Liver (tissue), 9 donors: ENCODE data around the gene C1QTNF4. TPM values are rescaled to one million over a fixed set of nuclear protein-coding genes. Genes with fewer than 3 reads are reported as not detected.

ENCODE experiments used
- DNase-seq: peaks from one replicate; pipeline ENCODE4 v3.0.0-alpha.2; 2017; ENCODE audit warnings: low spot score
- H3K27ac ChIP-seq, 2 donors: one replicate each; pipeline ENCODE4 v1.7.0; 2013; ENCODE audit warnings: inconsistent platforms in 2 of 2, low read length in 2 of 2, control low read depth in 1 of 2, low read depth in 1 of 2, mild to moderate bottlenecking in 1 of 2
- H3K27me3 ChIP-seq, 4 donors: one replicate each; pipeline versions ENCODE4 v1.6.1 to v1.7.0; 2013; ENCODE audit warnings: low read length in 3 of 4, inconsistent platforms in 1 of 4, mild to moderate bottlenecking in 1 of 4, moderate library complexity in 1 of 4; ENCODE audit not compliant: control insufficient read depth in 4 of 4, insufficient read depth in 4 of 4
- H3K36me3 ChIP-seq, 4 donors: one replicate each; pipeline versions ENCODE4 v1.6.1 to v1.7.0; 2013; ENCODE audit warnings: low read length in 3 of 4, mild to moderate bottlenecking in 3 of 4, low read depth in 1 of 4, moderate library complexity in 1 of 4; ENCODE audit not compliant: control insufficient read depth in 4 of 4, insufficient read depth in 3 of 4
- H3K4me1 ChIP-seq, 4 donors: one replicate each; pipeline versions ENCODE4 v1.6.1 to v1.7.0; 2013; ENCODE audit warnings: low read length in 3 of 4, mild to moderate bottlenecking in 3 of 4, moderate library complexity in 1 of 4; ENCODE audit not compliant: control insufficient read depth in 4 of 4, insufficient read depth in 4 of 4
- H3K4me3 ChIP-seq, 3 donors: one replicate each; pipeline versions ENCODE4 v1.6.1 to v1.7.0; 2013; ENCODE audit warnings: low read length in 3 of 3, control low read depth in 1 of 3, low read depth in 1 of 3, mild to moderate bottlenecking in 1 of 3
- H3K9ac ChIP-seq, 2 donors: one replicate each; pipeline ENCODE4 v1.7.0; 2013; ENCODE audit warnings: low read length in 2 of 2, mild to moderate bottlenecking in 2 of 2, moderate library complexity in 2 of 2, control low read depth in 1 of 2, low read depth in 1 of 2
- H3K9me3 ChIP-seq, 4 donors: one replicate each; pipeline versions ENCODE4 v1.6.1 to v1.7.0; 2013; ENCODE audit warnings: low read length in 3 of 4; ENCODE audit not compliant: control insufficient read depth in 4 of 4
- FOXA2 ChIP-seq: IDR thresholded peaks from 2 replicates; pipeline ENCODE4 v1.6.1; 2016; ENCODE audit warnings: antibody characterized with exemption
- GABPA ChIP-seq, 2 donors: IDR thresholded peaks in 1 of 2; conservative IDR thresholded peaks in 1 of 2; 2 replicates each; pipeline ENCODE4 v1.6.1; 2016; ENCODE audit warnings: antibody characterized with exemption in 2 of 2, mild to moderate bottlenecking in 1 of 2, moderate library complexity in 1 of 2
- HNF4A ChIP-seq, 2 donors: conservative IDR thresholded peaks; 2 replicates each; pipeline ENCODE4 v1.6.1; 2016; ENCODE audit warnings: antibody characterized with exemption in 2 of 2, mild to moderate bottlenecking in 2 of 2
- HNF4G ChIP-seq: IDR thresholded peaks from 2 replicates; pipeline ENCODE4 v1.6.1; 2016; ENCODE audit warnings: antibody characterized with exemption
- NR2F2 ChIP-seq: IDR thresholded peaks from 2 replicates; pipeline ENCODE4 v1.6.1; 2016; ENCODE audit warnings: antibody characterized with exemption
- TAF1 ChIP-seq: conservative IDR thresholded peaks from 2 replicates; pipeline ENCODE4 v1.6.1; 2016; ENCODE audit warnings: antibody characterized with exemption, mild to moderate bottlenecking
- YY1 ChIP-seq: IDR thresholded peaks from 2 replicates; pipeline ENCODE4 v1.6.1; 2016; ENCODE audit warnings: antibody characterized with exemption, mild to moderate bottlenecking
- WGBS: extraction: QIAGEN DNeasy Blood & Tissue Kit; methylation state at CpG from one replicate; pipeline ENCODE4 v1.1.7; 2013; 5-methylcytosine and 5-hydroxymethylcytosine counted together
- polyA plus RNA-seq, 2 donors: library from polyadenylated mRNA; stranded (reverse) in 1 of 2; unstranded in 1 of 2; fragments of 200-250 nt in 1 of 2; fragments of >200 nt in 1 of 2; fragmentation: Nextera tagmentation in 1 of 2; extraction: Ambion mirVana in 1 of 2; gene quantifications; one replicate each; pipeline versions ENCODE4 v1.2.1 to v1.2.3, GENCODE V29; 2013 to 2015
- total RNA-seq, 2 donors: library from RNA; depleted of rRNA; stranded (reverse); fragments of >200 nt; gene quantifications; one replicate each; pipeline ENCODE4 v1.2.3, GENCODE V29; 2014
- TF ChIP-seq, protein P1 (sequence below): IDR thresholded peaks from 2 replicates; pipeline ENCODE4 v1.6.1; 2016; ENCODE audit warnings: antibody characterized with exemption
- TF ChIP-seq, protein P2 (sequence below): IDR thresholded peaks from 2 replicates; pipeline ENCODE4 v1.6.1; 2016; ENCODE audit warnings: antibody characterized with exemption, mild to moderate bottlenecking
- TF ChIP-seq, protein P3 (sequence below): fragments of 150-350 bp; IDR thresholded peaks from 2 replicates; pipeline ENCODE4 v1.5.1; 2017; ENCODE audit warnings: improper control_type of control experiment, low read depth, low read length; ENCODE audit not compliant: missing input control
- TF ChIP-seq, protein P4 (sequence below): IDR thresholded peaks from 2 replicates; pipeline ENCODE4 v1.6.1; 2016; ENCODE audit warnings: antibody characterized with exemption
- donor health status: healthy.
- donor health status: healthy.
- donor health status: healthy.
- donor health status: healthy.
- donor health status: healthy.

C1QTNF4 gene
- total and polyA plus RNA-seq, 4 donors, result 0.08 to 1.8 (median 0.32) TPM

DNA sequence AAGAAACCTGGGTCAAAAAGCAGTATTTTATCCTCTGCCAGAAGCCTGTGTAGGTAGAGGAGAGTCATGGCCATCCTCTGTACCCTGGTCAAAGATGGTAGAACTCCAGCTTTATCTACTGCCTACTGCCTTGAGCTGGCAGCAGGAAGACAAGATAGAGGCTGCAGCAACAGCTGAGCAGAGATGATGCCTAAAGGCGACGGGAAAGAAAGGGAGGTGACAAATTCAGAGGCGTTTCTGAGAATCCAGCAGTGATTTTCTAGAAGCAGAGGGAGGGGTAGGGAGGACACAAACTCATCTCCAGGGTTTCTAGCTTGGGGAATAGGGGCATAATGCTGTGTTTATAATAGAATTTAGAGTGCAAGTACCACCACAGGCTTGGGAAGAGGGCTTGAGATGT is 15.5 kb upstream of the C1QTNF4 start:
- 84% methylated on average over 3 of the region's 3 CpGs for WGBS
- no peak for DNase-seq
- no peak overlapping the region for H3K27ac ChIP-seq
- H3K27me3 ChIP-seq, result no peaks in the 10 kb centered on the region
- TF ChIP-seq, protein P1, sequence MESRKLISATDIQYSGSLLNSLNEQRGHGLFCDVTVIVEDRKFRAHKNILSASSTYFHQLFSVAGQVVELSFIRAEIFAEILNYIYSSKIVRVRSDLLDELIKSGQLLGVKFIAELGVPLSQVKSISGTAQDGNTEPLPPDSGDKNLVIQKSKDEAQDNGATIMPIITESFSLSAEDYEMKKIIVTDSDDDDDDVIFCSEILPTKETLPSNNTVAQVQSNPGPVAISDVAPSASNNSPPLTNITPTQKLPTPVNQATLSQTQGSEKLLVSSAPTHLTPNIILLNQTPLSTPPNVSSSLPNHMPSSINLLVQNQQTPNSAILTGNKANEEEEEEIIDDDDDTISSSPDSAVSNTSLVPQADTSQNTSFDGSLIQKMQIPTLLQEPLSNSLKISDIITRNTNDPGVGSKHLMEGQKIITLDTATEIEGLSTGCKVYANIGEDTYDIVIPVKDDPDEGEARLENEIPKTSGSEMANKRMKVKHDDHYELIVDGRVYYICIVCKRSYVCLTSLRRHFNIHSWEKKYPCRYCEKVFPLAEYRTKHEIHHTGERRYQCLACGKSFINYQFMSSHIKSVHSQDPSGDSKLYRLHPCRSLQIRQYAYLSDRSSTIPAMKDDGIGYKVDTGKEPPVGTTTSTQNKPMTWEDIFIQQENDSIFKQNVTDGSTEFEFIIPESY, result no peak
- TF ChIP-seq HNF4G (no peak), GABPA (IDR thresholded peaks at IDR 0.05 in 1 of 2, conservative IDR thresholded peaks at IDR 0.05 in 1 of 2) (no peak), FOXA2 (no peak), TAF1 (no peak)
- no peak overlapping the region for H3K9ac ChIP-seq
- no peaks in the 10 kb centered on the region for H3K9me3 ChIP-seq
- no peaks in the 10 kb centered on the region for H3K4me1 ChIP-seq
- no peak overlapping the region for H3K4me3 ChIP-seq
- peaks cover 0 to 12% (median 6%) of the 10 kb centered on the region in 4 donors for H3K36me3 ChIP-seq

DNA sequence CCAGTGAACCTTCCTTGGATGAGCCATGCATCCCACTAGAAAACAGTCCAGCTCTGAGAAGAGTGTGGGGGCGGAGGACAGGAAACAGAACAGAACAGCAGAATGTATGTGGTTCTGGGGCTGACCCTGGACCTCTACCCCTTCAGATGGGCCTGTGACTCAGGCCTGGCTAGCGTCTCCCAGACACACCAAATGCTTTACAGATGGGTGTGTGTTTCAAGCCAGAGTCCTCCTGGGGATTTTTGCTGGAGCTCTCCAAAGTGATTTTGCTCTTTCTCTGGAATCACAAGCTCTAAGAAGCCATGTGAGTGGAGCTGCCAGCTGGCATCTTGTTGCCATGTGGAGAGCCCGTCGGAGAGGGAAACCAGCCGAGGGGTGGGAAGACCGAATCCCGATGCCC is 13.2 kb upstream of the C1QTNF4 start:
- Histone ChIP-seq H3K4me1 (no peaks in the 10 kb centered on the region), H3K36me3 (peaks cover 0 to 12% (median 6%) of the 10 kb centered on the region in 4 donors), H3K9me3 (no peaks in the 10 kb centered on the region), H3K4me3 (no peak overlapping the region), H3K27me3 (no peaks in the 10 kb centered on the region), H3K9ac (no peak overlapping the region), H3K27ac (no peak overlapping the region)
- WGBS, result 91% methylated on average over 7 of the region's 7 CpGs
- TF ChIP-seq YY1, result no peak
- TF ChIP-seq NR2F2, result peak; percentile 39
- no peak for DNase-seq

DNA sequence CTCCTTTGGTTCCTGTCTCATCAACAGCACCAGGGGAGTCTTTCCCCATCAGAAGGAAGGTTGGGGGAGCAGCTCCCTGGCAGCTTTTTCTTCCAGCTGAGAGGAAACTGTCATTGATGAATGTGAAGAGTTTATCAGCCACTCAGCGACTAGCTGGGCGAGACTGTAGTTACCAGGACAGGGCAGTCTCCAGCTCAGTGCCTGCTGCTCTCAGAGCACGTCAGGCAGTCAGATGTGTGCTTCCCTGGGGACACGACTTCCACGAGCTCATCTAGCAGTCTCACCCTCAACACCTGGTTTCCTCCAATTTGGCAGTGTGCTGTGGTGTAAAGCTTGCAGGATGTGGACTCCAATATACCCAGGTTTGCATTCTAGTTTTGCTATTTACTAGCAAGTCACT is 12.5 kb upstream of the C1QTNF4 start:
- Histone ChIP-seq H3K4me3 (no peak overlapping the region), H3K27ac (no peak overlapping the region), H3K9me3 (no peaks in the 10 kb centered on the region), H3K36me3 (peaks cover 0 to 12% (median 6%) of the 10 kb centered on the region in 4 donors), H3K27me3 (no peaks in the 10 kb centered on the region), H3K9ac (no peak overlapping the region), H3K4me1 (no peaks in the 10 kb centered on the region)
- TF ChIP-seq, protein P2, sequence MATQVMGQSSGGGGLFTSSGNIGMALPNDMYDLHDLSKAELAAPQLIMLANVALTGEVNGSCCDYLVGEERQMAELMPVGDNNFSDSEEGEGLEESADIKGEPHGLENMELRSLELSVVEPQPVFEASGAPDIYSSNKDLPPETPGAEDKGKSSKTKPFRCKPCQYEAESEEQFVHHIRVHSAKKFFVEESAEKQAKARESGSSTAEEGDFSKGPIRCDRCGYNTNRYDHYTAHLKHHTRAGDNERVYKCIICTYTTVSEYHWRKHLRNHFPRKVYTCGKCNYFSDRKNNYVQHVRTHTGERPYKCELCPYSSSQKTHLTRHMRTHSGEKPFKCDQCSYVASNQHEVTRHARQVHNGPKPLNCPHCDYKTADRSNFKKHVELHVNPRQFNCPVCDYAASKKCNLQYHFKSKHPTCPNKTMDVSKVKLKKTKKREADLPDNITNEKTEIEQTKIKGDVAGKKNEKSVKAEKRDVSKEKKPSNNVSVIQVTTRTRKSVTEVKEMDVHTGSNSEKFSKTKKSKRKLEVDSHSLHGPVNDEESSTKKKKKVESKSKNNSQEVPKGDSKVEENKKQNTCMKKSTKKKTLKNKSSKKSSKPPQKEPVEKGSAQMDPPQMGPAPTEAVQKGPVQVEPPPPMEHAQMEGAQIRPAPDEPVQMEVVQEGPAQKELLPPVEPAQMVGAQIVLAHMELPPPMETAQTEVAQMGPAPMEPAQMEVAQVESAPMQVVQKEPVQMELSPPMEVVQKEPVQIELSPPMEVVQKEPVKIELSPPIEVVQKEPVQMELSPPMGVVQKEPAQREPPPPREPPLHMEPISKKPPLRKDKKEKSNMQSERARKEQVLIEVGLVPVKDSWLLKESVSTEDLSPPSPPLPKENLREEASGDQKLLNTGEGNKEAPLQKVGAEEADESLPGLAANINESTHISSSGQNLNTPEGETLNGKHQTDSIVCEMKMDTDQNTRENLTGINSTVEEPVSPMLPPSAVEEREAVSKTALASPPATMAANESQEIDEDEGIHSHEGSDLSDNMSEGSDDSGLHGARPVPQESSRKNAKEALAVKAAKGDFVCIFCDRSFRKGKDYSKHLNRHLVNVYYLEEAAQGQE, result no peak
- TF ChIP-seq HNF4A (conservative IDR thresholded peaks at IDR 0.05) (no peak), HNF4G (no peak), NR2F2 (no peak), YY1 (no peak)
- TF ChIP-seq, protein P3, sequence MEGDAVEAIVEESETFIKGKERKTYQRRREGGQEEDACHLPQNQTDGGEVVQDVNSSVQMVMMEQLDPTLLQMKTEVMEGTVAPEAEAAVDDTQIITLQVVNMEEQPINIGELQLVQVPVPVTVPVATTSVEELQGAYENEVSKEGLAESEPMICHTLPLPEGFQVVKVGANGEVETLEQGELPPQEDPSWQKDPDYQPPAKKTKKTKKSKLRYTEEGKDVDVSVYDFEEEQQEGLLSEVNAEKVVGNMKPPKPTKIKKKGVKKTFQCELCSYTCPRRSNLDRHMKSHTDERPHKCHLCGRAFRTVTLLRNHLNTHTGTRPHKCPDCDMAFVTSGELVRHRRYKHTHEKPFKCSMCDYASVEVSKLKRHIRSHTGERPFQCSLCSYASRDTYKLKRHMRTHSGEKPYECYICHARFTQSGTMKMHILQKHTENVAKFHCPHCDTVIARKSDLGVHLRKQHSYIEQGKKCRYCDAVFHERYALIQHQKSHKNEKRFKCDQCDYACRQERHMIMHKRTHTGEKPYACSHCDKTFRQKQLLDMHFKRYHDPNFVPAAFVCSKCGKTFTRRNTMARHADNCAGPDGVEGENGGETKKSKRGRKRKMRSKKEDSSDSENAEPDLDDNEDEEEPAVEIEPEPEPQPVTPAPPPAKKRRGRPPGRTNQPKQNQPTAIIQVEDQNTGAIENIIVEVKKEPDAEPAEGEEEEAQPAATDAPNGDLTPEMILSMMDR, result no peak
- TF ChIP-seq, protein P4, sequence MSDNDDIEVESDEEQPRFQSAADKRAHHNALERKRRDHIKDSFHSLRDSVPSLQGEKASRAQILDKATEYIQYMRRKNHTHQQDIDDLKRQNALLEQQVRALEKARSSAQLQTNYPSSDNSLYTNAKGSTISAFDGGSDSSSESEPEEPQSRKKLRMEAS, result no peak
- no peak for DNase-seq
- 80% methylated on average over 5 of the region's 5 CpGs for WGBS
